Measurements from ENCODE around the gene STYXL2. TPM values are rescaled to one million over a fixed set of nuclear protein-coding genes. Genes with fewer than 3 reads are reported as not detected.

STYXL2 gene
- total and polyA plus RNA-seq, 2 of the 8 experiments (the other 6 are each of a cell fraction or from before 2014, with no cell fraction given) = 0.09 to 0.22 TPM

GRCh38 chr1:167127661-167128060 lies 33.8 kb downstream of the STYXL2 start (continued):
- TF ChIP-seq CBX5 (IDR thresholded peaks at IDR 0.05; ENCODE audit: low read depth, low read length) (no peak), MAX (IDR thresholded peaks at IDR 0.05) (no peak), RBBP5 (IDR thresholded peaks at IDR 0.05; ENCODE audit: borderline replicate concordance, low read depth, low read length) (no peak)
